Endodermal cell (in vitro differentiated cells): ENCODE results near the gene BRD4. TPM values are rescaled to one million over a fixed set of nuclear protein-coding genes. Genes with fewer than 3 reads are reported as not detected.

Experiments used
- DNase-seq: peaks from one replicate; pipeline ENCODE4 v3.0.0-alpha.2; 2017
- H3K27ac ChIP-seq: 2 replicates; pipeline ENCODE4 v1.5.1; 2013; ENCODE audit warnings: mild to moderate bottlenecking, low read depth, low read length, moderate library complexity
- H3K27me3 ChIP-seq: 2 replicates; pipeline ENCODE4 v1.6.1; 2013; ENCODE audit warnings: mild to moderate bottlenecking, low read length, moderate library complexity; ENCODE audit not compliant: insufficient read depth, control insufficient read depth, poor library complexity, severe bottlenecking
- H3K36me3 ChIP-seq: 2 replicates; pipeline ENCODE4 v1.7.0; 2013; ENCODE audit warnings: mild to moderate bottlenecking, low read length, moderate library complexity; ENCODE audit not compliant: control insufficient read depth, insufficient read depth
- H3K4me1 ChIP-seq: one replicate; pipeline ENCODE4 v1.7.0; 2013; ENCODE audit warnings: low read length; ENCODE audit not compliant: control insufficient read depth, insufficient read depth
- H3K4me3 ChIP-seq: 2 replicates; pipeline ENCODE4 v1.5.1; 2013; ENCODE audit warnings: mild to moderate bottlenecking, low read length, moderate library complexity
- H3K9ac ChIP-seq: 2 replicates; pipeline ENCODE4 v1.6.1; 2013; ENCODE audit warnings: mild to moderate bottlenecking, low read length, moderate library complexity; ENCODE audit not compliant: poor library complexity, severe bottlenecking; ENCODE audit errors: extremely low read depth
- H3K9me3 ChIP-seq: 2 replicates; pipeline ENCODE4 v1.6.1; 2013; ENCODE audit warnings: mild to moderate bottlenecking, low read length, moderate library complexity; ENCODE audit not compliant: control insufficient read depth
- H3K27ac Mint-ChIP-seq: 2 replicates; pipeline ENCODE4 v1.8.0; 2020; ENCODE audit warnings: mixed read lengths
- H3K27me3 Mint-ChIP-seq: 2 replicates; pipeline ENCODE4 v1.8.0; 2021; ENCODE audit warnings: mild to moderate bottlenecking, mixed read lengths; ENCODE audit not compliant: insufficient read depth
- H3K36me3 Mint-ChIP-seq: 2 replicates; pipeline ENCODE4 v1.8.0; 2020; ENCODE audit warnings: low read depth, mixed read lengths
- H3K4me1 Mint-ChIP-seq: 2 replicates; pipeline ENCODE4 v1.8.0; 2020; ENCODE audit warnings: mixed read lengths
- H3K4me3 Mint-ChIP-seq: 2 replicates; pipeline ENCODE4 v1.8.0; 2020; ENCODE audit warnings: mild to moderate bottlenecking, moderate library complexity, mixed read lengths
- H3K9me3 Mint-ChIP-seq: 2 replicates; pipeline ENCODE4 v1.8.0; 2020; ENCODE audit warnings: mild to moderate bottlenecking, mixed read lengths
- CTCF ChIP-seq: fragments of 200-600 bp; sonication (generic); conservative IDR thresholded peaks from 2 replicates; pipeline ENCODE4 v1.5.0; 2021; ENCODE audit warnings: antibody characterized with exemption, mild to moderate bottlenecking
- WGBS, 2 experiments: methylation state at CpG; one replicate each; pipeline versions ENCODE4 v1.1.5 to v1.1.7; 2013; ENCODE audit warnings: missing lambda C conversion rate in 2 of 2, mixed read lengths in 1 of 2; ENCODE audit not compliant: insufficient coverage in 1 of 2, insufficient read length in 1 of 2; 5-methylcytosine and 5-hydroxymethylcytosine counted together
- total RNA-seq, 2 donors: library from RNA; stranded (reverse); fragmentation: NEBNext Ultra II Directional in 1 of 2; extraction: Animal tissue kit (Norgen Biotek cat#: 25700) in 1 of 2; gene quantifications; 2 replicates in 1 of 2; 3 replicates in 1 of 2; pipeline ENCODE4 v1.2.1, GENCODE V29; 2021

The BRD4 gene
- total RNA-seq, 2 donors from 2014 or later, result 149 to 156 TPM

GRCh38 chr19:15280048-15280725 is 52.2 kb downstream of the BRD4 start:
- Histone ChIP-seq H3K36me3 (peaks cover 6% of the 10 kb centered on the region), H3K4me3 (no peak overlapping the region), H3K9ac (peak overlapping the region; percentile 11), H3K9me3 (no peaks in the 10 kb centered on the region), H3K4me1 (peaks cover 23% of the 10 kb centered on the region), H3K27ac (peak overlapping the region; percentile 80), H3K27me3 (no peaks in the 10 kb centered on the region)
- H3K4me1 Mint-ChIP-seq, result peaks cover 54% of the 10 kb centered on the region
- no peak for DNase-seq
- H3K36me3 Mint-ChIP-seq, result no peaks in the 10 kb centered on the region
- H3K27me3 Mint-ChIP-seq, result no peaks in the 10 kb centered on the region
- WGBS, 2 experiments, result 93 to 100% methylated on average over 4 to 6 of the region's 6 CpGs
- no peaks in the 10 kb centered on the region for H3K9me3 Mint-ChIP-seq
- peak overlapping the region; percentile 69 for H3K27ac Mint-ChIP-seq
- no peak for TF ChIP-seq CTCF
- H3K4me3 Mint-ChIP-seq, result no peak overlapping the region

- Histone ChIP-seq H3K9ac (no peak overlapping the region), H3K36me3 (peaks cover 7% of the 10 kb centered on the region), H3K27me3 (no peaks in the 10 kb centered on the region), H3K9me3 (no peaks in the 10 kb centered on the region), H3K27ac (peak overlapping the region; percentile 80), H3K4me3 (no peak overlapping the region), H3K4me1 (peaks cover 23% of the 10 kb centered on the region)
- no peak for DNase-seq
- Mint-ChIP-seq H3K27ac (peak overlapping the region; percentile 69), H3K27me3 (no peaks in the 10 kb centered on the region), H3K4me1 (peaks cover 46% of the 10 kb centered on the region), H3K9me3 (no peaks in the 10 kb centered on the region), H3K4me3 (no peak overlapping the region), H3K36me3 (no peaks in the 10 kb centered on the region)
- 91 to 95% methylated on average over 4 of the region's 4 CpGs for WGBS, 2 experiments
- no peak for TF ChIP-seq CTCF
Observed at GRCh38 chr19:15279326-15279904, 52.9 kb downstream of the BRD4 start.

- Mint-ChIP-seq H3K4me3 (no peak overlapping the region), H3K27ac (peak overlapping the region; percentile 67)
- no peak overlapping the region for H3K9ac ChIP-seq
Observed at GRCh38 chr19:15276620-15277215, 55.6 kb downstream of the BRD4 start.

More at GRCh38 chr19:15276620-15277215, 55.6 kb downstream of the BRD4 start:
- 94 to 98% methylated on average over 8 to 11 of the region's 11 CpGs for WGBS, 2 experiments
- no peaks in the 10 kb centered on the region for H3K9me3 Mint-ChIP-seq
- H3K27me3 Mint-ChIP-seq, result no peaks in the 10 kb centered on the region
- peaks cover 15% of the 10 kb centered on the region for H3K4me1 ChIP-seq
- H3K4me1 Mint-ChIP-seq, result peaks cover 24% of the 10 kb centered on the region
- no peaks in the 10 kb centered on the region for H3K9me3 ChIP-seq
- peaks cover 12% of the 10 kb centered on the region for H3K36me3 Mint-ChIP-seq
- no peak overlapping the region for H3K4me3 ChIP-seq
- H3K27ac ChIP-seq, result no peak overlapping the region
- peaks cover 20% of the 10 kb centered on the region for H3K36me3 ChIP-seq
- no peaks in the 10 kb centered on the region for H3K27me3 ChIP-seq
- no peak for TF ChIP-seq CTCF
- DNase-seq, result no peak
